Measurements from ENCODE around the gene MED29.

The MED29 gene

GRCh38 chr19:39405261-39405957 is 14.2 kb downstream of the MED29 start:
- Histone ChIP-seq H2AFZ (no peak overlapping the region), H3K27me3 (ENCODE audit: control insufficient read depth, insufficient read depth, low read length) (no peaks in the 10 kb centered on the region), H3K9ac (no peak overlapping the region), H3K27ac (peak overlapping the region; percentile 100), H3K4me1 (peaks cover 34% of the 10 kb centered on the region), H3K9me3 (ENCODE audit: control insufficient read depth, low read length) (no peaks in the 10 kb centered on the region), H3K36me3 (ENCODE audit: control insufficient read depth, insufficient read depth, low read length) (no peaks in the 10 kb centered on the region), H3K4me3 (ENCODE audit: low read depth, low read length) (no peak overlapping the region), H3K79me2 (peaks cover 14% of the 10 kb centered on the region), H3K4me2 (ENCODE audit: low read length) (no peak overlapping the region)
- TF ChIP-seq CTCF (IDR thresholded peaks at IDR 0.05) = no peak

GRCh38 chr19:39405958-39406655 is 14.9 kb downstream of the MED29 start:
- Histone ChIP-seq H3K79me2 (peaks cover 14% of the 10 kb centered on the region), H3K4me2 (ENCODE audit: low read length) (peak overlapping the region; percentile 95), H3K9me3 (ENCODE audit: control insufficient read depth, low read length) (no peaks in the 10 kb centered on the region), H3K27ac (peak overlapping the region; percentile 100), H3K27me3 (ENCODE audit: control insufficient read depth, insufficient read depth, low read length) (no peaks in the 10 kb centered on the region), H2AFZ (peak overlapping the region; percentile 49), H3K4me1 (peaks cover 34% of the 10 kb centered on the region), H3K36me3 (ENCODE audit: control insufficient read depth, insufficient read depth, low read length) (no peaks in the 10 kb centered on the region), H3K4me3 (ENCODE audit: low read depth, low read length) (peak overlapping the region; percentile 77), H3K9ac (no peak overlapping the region)
- TF ChIP-seq CTCF (IDR thresholded peaks at IDR 0.05) = no peak

GRCh38 chr19:39406656-39407409 is 15.7 kb downstream of the MED29 start, which contains the start of gene ZFP36:
ZFP36 (plus strand) TSS chr19:39406847; CDS start chr19:39406905, 58 bp downstream.
- peak within 1 kb of the TSS; percentile 99 for H3K9ac ChIP-seq
- H3K4me1 ChIP-seq = peaks cover 33% of the 10 kb centered on the region
- H3K36me3 ChIP-seq (ENCODE audit: control insufficient read depth, insufficient read depth, low read length) = no peaks in the 10 kb centered on the region
- H3K4me2 ChIP-seq (ENCODE audit: low read length) = peak within 1 kb of the TSS; percentile 95
- peaks cover 14% of the 10 kb centered on the region for H3K79me2 ChIP-seq
- H3K27me3 ChIP-seq (ENCODE audit: control insufficient read depth, insufficient read depth, low read length) = no peaks in the 10 kb centered on the region
- peak within 1 kb of the TSS; percentile 77 for H3K4me3 ChIP-seq (ENCODE audit: low read depth, low read length)
- TF ChIP-seq CTCF (IDR thresholded peaks at IDR 0.05) = peak; percentile 8
- peak within 1 kb of the TSS; percentile 65 for H2AFZ ChIP-seq
- peak within 1 kb of the TSS; percentile 100 for H3K27ac ChIP-seq
- no peaks in the 10 kb centered on the region for H3K9me3 ChIP-seq (ENCODE audit: control insufficient read depth, low read length)

GRCh38 chr19:39407410-39407659 is 16.2 kb downstream of the MED29 start:
- TF ChIP-seq CTCF (IDR thresholded peaks at IDR 0.05) = no peak
- Histone ChIP-seq H3K9ac (peak overlapping the region; percentile 99), H3K4me3 (ENCODE audit: low read depth, low read length) (peak overlapping the region; percentile 77), H2AFZ (peak overlapping the region; percentile 65), H3K27me3 (ENCODE audit: control insufficient read depth, insufficient read depth, low read length) (no peaks in the 10 kb centered on the region), H3K4me2 (ENCODE audit: low read length) (peak overlapping the region; percentile 95), H3K9me3 (ENCODE audit: control insufficient read depth, low read length) (no peaks in the 10 kb centered on the region), H3K27ac (peak overlapping the region; percentile 100), H3K4me1 (peaks cover 28% of the 10 kb centered on the region), H3K79me2 (peaks cover 14% of the 10 kb centered on the region), H3K36me3 (ENCODE audit: control insufficient read depth, insufficient read depth, low read length) (no peaks in the 10 kb centered on the region)
